Measurements from ENCODE around the gene COQ10A.
A peak's percentile ranks its signal among the peaks of the same experiment; 100 is the strongest.

Gene COQ10A

GRCh38 chr12:56266693-56267442 is at the start of gene COQ10A:
Gene COQ10A (plus strand): TSS chr12:56266942. CDS start chr12:56267119, 177 bp downstream.
- DNase-seq = peak; percentile 94

DNA sequence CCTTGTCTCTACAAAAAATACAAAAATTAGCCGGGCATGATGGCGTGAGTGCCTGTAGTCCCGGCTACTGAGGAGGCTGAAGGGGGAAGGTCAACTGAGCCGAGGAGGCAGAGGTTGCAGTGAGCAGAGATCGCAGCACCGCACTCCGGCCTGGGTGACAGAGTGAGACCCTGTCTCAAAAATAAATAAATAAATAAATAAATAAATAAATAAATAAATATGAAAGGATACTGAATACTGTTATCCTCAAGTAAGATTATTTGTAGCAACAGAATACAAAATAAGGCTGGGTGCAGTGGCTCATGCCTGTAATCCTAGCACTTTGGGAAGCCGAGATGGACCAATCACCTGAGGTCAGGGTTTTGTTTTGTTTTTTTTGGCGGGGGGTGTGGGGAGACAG is 46.9 kb upstream of the COQ10A start:
- DNase-seq = no peak

- DNase-seq = no peak
Observed at GRCh38 chr12:56220611-56221231, 46.0 kb upstream of the COQ10A start.

DNA sequence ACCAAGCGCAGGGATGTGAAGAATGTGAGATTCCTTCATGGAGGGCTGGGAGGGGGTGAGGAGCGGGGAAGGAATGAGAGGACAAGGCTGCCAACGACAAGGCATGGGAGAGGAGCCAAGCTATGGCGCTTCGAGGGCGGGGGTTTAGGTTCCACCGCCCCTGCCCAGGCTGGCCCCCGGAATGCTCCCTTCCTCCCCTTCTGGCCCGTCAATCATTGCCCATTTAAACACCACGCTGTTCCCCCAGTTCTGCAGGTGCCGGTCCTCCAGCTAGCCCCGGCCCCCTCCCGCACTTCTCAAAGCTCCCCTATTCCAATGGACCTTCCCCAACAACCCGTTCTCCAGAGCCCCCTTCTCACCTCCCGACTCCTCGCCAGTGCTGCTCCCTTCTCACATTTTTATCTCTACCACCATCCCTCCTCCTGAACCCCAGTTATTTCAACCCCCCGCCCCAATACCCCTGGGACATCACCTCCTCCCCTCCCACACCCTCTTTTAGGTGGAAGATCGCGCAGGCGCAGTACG is 45.4 kb upstream of the COQ10A start:
- peak; percentile 40 for DNase-seq

DNA sequence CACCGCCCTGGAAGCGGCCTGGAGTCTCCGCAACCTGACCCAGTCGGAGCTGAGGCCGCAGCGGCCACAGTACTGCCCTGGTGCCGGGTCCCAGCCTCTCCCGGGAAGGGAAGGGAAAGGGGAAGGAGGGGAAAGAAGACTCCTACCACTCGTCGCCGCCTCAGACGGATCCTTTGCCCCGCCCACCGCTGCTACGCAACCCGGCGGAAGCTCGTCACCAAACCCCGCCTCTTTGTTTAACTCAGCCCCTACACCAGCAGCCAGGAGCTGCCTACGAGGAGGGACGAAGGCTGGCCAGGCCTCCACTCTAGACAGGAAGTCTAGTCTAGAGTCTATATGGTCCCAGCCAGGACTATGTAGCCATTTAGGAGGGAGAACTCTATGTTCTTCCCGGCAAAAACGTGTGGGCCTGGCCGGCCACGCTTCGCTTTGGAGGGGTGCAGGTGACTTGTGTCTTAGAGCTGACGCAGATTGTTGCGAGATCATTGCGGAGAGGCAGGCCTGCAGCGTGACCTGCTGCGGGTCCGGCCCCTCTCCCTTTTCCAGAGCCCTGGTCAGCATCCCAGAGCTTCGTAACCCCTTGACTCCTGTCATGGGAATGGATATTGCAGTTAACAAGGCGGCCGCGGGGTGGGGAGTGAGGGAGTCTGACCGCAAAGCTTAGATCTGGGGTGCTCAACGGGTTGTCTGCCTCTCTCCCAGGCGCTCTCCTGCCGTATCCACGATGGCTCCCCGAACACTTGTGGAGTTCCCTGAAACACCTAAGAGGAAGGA is 44.8 kb upstream of the COQ10A start, which contains the start of gene RNF41:
RNF41 (minus strand) TSS at position 166 of the 774 bp plus-strand sequence. CDS start 7,875 bp downstream, outside the sequence.
- peak; percentile 97 for DNase-seq

DNA sequence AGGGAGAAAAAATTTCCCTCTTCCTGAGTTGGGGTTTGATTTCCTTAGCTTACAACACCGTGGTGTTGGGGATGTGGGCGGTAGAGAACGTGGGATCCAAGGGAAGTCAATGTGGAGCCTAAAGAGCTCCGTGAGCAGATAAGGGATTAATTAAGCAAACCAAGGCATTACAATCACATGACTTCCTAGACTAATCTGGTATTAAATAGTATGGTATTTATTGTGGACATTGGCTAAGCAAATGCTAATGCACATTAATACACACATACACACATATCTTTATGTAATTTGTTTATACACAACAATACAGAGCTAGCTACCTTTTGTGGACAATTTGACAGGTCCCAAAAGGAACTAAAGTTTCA is 44.2 kb upstream of the COQ10A start:
- peak; percentile 63 for DNase-seq

- DNase-seq = no peak
Observed at GRCh38 chr12:56223571-56224101, 43.1 kb upstream of the COQ10A start.

GRCh38 chr12:56224102-56224701 is 42.5 kb upstream of the COQ10A start, which contains the start of gene NABP2:
Gene NABP2 (plus strand): TSS chr12:56224342. CDS start chr12:56224857, 515 bp downstream.
- DNase-seq = peak; percentile 95

DNA sequence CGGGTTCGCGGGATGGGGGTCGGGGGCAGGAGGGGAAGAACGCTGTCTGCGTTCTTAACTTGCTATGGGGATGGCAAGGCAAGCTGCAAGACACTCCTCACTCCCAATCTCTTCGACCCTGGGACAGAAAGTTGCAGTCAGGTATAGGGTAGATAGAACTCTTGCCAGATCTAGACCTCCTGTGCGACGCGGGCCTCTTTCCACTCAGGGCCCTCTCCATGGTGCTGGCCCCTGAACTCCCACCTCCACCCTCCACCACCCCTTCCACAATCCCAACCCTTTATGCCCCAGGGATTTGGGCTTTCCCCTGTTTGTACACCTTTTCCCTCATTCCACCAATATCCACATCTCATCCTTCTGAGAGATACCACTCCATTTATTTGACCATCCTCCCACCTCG is 41.8 kb upstream of the COQ10A start:
- no peak for DNase-seq

DNA sequence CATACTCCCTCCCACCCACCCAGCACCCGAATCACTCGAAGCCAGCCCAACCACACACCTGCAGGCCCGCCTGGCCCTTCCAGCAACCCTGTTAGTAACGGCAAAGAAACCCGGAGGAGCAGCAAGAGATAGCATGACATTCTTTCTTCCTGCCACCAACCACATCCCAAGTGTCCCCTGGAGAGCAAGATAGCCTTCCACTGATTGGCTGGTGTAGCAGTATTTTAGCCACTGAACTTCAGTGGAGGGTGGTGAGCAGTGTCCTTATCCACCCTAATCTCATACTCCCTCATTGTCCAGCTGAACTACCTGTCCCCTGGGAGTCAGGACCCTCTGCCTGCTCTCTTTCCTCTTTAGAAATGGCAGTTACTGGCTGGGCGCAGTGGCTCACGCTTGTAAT is 37.7 kb upstream of the COQ10A start:
- DNase-seq = no peak

- DNase-seq = no peak
Observed at GRCh38 chr12:56229916-56230431, 36.8 kb upstream of the COQ10A start, which contains the start of gene SLC39A5. Gene SLC39A5 (plus strand): TSS chr12:56230051. CDS start chr12:56231275, 1,224 bp downstream.

DNA sequence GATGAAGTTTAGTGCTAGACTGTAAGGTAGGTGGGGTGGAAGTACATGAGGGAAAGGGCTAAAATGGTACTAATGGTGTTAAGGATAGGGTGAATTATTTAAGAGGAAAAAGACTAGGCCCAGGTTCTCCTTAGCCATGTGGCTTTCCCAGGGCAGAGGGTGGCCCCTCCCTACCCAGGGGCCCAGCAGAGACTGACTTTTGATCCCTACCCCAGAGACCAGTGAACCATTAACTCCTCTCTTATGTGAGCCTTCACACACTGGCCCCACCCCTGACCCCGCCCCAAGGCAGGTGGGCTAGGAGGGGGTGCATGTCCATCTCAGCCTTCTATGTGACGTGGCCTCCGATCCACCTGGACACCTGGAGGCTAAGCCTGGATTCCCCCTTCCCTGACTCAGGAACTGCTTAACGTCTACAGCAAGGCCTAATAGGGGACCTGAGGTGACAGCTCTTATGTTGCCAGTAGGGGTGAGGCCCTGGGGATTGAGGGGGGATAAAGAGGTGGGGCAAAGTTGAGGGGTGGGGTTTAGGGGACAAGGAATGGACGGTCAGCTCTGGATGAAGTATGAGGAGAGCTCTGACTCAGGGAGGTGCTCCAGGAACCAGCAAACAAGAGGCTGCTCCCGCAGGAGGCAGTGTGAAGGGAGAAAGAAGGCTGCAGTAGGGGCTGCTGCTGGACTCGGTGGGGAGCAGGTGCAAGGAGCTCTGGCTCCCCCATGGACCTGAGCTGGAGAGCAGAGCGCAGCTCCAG is 36.1 kb upstream of the COQ10A start:
- no peak for DNase-seq

- no peak for DNase-seq
Observed at GRCh38 chr12:56231184-56231582, 35.6 kb upstream of the COQ10A start.

DNA sequence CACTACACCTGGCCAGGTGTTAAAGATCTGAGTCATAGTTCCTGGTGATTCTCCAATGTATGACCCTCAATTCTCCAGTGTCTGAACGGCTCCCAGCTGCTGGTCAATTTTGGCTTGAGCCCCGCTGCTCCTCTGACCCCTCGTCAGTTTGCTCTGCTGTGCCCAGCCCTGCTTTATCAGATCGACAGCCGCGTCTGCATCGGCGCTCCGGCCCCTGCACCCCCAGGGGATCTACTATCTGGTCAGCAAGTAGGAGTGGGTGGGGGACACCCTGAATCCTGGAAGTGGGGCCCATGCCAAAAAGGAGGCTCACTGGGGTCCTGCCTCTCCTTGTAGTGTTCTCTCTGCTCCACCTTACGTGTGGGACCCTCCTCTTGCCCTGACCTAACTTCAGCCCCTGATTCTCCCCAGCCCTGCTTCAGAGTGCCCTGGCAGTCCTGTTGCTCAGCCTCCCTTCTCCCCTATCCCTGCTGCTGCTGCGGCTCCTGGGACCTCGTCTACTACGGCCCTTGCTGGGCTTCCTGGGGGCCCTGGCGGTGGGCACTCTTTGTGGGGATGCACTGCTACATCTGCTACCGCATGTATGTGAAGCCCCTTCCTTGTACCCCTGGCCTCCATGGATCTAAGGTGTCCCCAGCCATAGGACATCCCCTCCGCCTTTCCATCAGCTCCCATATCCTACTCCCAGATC is 31.9 kb upstream of the COQ10A start:
- DNase-seq = no peak

GRCh38 chr12:56236091-56236490 is 30.7 kb upstream of the COQ10A start:
- DNase-seq = no peak

GRCh38 chr12:56236985-56237384 is 29.8 kb upstream of the COQ10A start:
- DNase-seq = no peak

- DNase-seq = no peak
Observed at GRCh38 chr12:56237552-56237951, 29.2 kb upstream of the COQ10A start.

DNA sequence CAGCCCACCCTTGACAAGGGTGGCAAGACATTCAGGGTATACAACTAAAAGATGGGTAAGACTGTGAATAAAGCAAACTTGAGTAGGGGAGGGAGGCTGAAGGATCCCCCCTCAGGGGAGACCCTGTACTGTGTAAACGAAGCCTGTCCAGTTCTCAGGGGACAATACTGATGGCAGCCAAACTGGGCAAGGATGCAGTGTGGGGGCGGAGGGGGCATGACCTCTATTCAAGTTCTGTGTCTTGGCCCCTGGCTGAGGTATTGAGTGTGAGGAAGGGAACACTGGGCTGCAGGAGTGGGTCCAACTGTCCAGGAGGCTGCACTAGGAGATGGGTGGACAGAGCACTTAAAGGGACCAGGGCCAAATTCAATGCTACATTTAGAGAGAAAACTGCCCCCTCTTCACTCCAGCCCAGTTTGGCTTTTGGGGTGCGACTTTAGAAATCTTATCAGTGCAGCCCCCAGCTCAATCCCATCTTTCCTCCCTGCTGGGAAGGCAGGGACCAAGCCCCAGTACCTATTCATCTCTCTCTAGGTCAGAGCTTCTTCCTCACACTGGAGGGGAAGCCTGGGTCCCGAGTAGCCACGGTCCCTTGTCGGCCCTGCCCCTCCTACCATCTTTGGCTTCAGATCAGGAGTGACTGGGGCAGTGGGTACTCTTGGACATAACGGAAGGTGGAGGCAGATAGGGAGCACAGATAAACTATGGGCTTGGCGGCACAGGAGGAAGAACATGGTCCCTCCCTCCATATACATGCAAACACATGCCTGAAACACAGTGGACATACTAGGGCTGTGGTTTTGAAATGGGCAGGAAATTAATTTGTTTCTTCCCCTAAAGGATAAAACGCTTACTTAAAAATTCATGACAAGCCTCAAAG is 25.1 kb upstream of the COQ10A start:
- DNase-seq = no peak

- DNase-seq = no peak
Observed at GRCh38 chr12:56242986-56243385, 23.8 kb upstream of the COQ10A start.

DNA sequence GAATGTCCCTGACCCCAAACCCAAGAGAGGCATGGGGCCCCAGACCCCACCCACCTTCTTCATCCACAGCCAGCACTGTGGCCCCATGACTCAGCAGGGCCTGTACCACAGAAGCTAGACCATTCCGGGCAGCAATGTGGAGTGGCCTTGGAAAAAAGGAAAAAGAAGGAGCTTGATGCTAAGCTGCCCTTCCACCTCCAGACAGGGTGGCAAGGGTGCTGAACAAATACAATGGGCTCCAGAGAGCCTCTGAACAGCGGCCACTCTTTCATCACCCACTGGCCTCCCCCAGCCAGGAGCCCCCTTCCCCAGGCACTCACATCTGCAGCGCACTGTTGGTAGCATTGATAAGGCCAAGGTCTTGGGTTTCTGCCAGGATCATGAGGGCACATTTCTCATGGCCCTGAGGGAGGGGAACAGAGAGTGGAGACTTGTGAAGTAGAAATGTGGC is 23.0 kb upstream of the COQ10A start:
- no peak for DNase-seq
